Muscle layer of colon (tissue), 2 donors: ENCODE results near the gene FYTTD1.

Source experiments
- H3K27ac ChIP-seq: one replicate; pipeline ENCODE4 v1.7.0; 2013; ENCODE audit warnings: low read depth, mild to moderate bottlenecking, low read length, moderate library complexity
- H3K27me3 ChIP-seq, 2 donors: one replicate each; pipeline ENCODE4 v1.7.0; 2013; ENCODE audit warnings: low read length in 2 of 2, mild to moderate bottlenecking in 2 of 2; ENCODE audit not compliant: insufficient read depth in 2 of 2, control insufficient read depth in 1 of 2
- H3K36me3 ChIP-seq: one replicate; pipeline ENCODE4 v1.7.0; 2013; ENCODE audit warnings: mild to moderate bottlenecking, low read length; ENCODE audit not compliant: insufficient read depth
- H3K4me1 ChIP-seq: one replicate; pipeline ENCODE4 v1.7.0; 2013; ENCODE audit warnings: mild to moderate bottlenecking, low read length; ENCODE audit not compliant: insufficient read depth
- H3K4me3 ChIP-seq, 2 donors: one replicate each; pipeline ENCODE4 v1.7.0; 2013; ENCODE audit warnings: low read length in 2 of 2, low read depth in 1 of 2, mild to moderate bottlenecking in 1 of 2, moderate library complexity in 1 of 2
- H3K9ac ChIP-seq: one replicate; pipeline ENCODE4 v1.7.0; 2013; ENCODE audit warnings: low read length
- H3K9me3 ChIP-seq: one replicate; pipeline ENCODE4 v1.7.0; 2013; ENCODE audit warnings: mild to moderate bottlenecking, low read length
- donor health status: abdominal sarcoma.
- donor health status: Adenocarcinoma of cecum.

The FYTTD1 gene

DNA sequence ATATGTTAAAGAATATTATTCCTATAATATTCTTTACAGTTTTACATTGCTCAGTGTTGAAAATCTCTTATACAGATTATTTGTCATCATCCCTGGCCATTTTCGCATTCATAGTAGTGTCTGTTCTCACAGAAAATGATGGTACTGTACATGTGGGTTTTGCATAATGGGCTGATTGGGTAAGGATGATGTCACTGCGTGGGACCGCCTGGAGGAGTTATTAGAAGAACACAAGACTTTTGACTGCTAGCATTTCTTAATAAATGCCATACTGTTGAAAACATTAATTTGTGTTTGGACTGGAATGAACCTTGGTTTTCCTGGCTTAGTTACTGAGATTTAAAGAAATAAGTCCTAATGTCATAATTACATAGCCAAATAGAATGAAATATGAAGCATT, 61.7 kb downstream of the FYTTD1 start:
- H3K4me3 ChIP-seq = no peak overlapping the region

DNA sequence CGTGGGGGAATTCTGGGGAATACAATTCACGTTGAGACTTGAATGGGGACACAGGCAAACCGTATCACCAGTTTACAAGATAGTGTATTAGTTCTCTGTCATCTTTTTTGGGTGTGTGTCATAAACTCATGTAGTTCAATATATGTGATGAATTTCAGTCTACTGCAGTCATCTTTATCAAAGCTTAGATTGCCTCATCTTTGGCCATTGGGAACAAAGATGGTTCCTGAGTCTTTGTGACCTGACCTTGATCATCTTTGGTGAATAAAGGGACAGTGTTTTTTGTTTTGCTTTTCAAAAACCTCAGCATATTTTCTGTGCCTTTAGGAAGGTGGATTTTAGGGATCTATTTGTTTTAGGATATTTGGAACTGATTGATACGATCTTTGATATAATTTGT, 64.7 kb downstream of the FYTTD1 start:
- H3K36me3 ChIP-seq = no peaks in the 10 kb centered on the region
- H3K9me3 ChIP-seq = no peaks in the 10 kb centered on the region
- no peak overlapping the region for H3K27ac ChIP-seq
- peaks cover 10% of the 10 kb centered on the region for H3K4me1 ChIP-seq
- no peaks in the 10 kb centered on the region for H3K27me3 ChIP-seq
- no peak overlapping the region for H3K9ac ChIP-seq
- H3K4me3 ChIP-seq = no peak overlapping the region

More for the DNA sequence above, 61.7 kb downstream of the FYTTD1 start:
- Histone ChIP-seq H3K27ac (no peak overlapping the region), H3K4me1 (peaks cover 24% of the 10 kb centered on the region), H3K27me3 (no peaks in the 10 kb centered on the region), H3K9me3 (no peaks in the 10 kb centered on the region), H3K36me3 (no peaks in the 10 kb centered on the region), H3K9ac (no peak overlapping the region)

- Histone ChIP-seq H3K4me3 (no peak overlapping the region), H3K36me3 (peaks cover 15% of the 10 kb centered on the region), H3K27me3 (no peaks in the 10 kb centered on the region), H3K27ac (no peak overlapping the region), H3K4me1 (no peaks in the 10 kb centered on the region), H3K9ac (no peak overlapping the region), H3K9me3 (no peaks in the 10 kb centered on the region)
These were observed 71.1 kb downstream of the FYTTD1 start for GRCh38 chr3:197820550-197821335.

DNA sequence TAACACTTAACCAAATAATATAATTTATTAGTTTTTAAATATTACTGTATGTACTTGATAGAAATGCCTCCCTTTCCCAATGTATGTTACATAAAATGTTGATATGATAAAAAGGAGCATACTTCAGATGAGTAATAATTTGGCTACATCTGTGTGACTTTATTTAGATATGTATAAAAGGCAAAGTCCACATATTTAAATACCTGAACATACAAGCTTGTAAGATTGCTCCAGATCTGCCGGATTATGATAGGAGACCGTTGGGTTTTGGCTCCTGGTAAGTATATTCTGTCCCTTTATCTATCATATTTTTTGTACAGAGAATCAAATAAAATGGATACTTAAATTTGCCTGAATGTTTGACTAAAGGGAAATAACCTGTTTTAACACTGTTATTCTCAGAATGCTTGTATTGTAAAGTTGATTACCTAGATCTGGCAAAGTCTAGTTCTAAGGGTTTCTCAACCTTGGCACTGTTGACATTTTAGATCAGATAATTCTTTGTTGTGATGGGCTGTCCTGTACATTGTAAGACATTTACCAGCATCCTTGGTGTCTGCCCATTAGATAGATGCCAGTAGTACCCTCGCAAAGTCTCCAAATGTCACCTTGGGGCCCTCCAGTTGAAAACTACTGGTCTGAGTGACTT, 79.8 kb downstream of the FYTTD1 start:
- H3K9me3 ChIP-seq = no peaks in the 10 kb centered on the region
- H3K36me3 ChIP-seq = peaks cover 44% of the 10 kb centered on the region
- no peaks in the 10 kb centered on the region for H3K27me3 ChIP-seq
- H3K9ac ChIP-seq = no peak overlapping the region
- H3K27ac ChIP-seq = no peak overlapping the region
- H3K4me3 ChIP-seq = no peak overlapping the region
- H3K4me1 ChIP-seq = no peaks in the 10 kb centered on the region

- peaks cover 50% of the 10 kb centered on the region for H3K36me3 ChIP-seq
These were observed 80.8 kb downstream of the FYTTD1 start for GRCh38 chr3:197830308-197830966.

GRCh38 chr3:197830967-197831313, 81.3 kb downstream of the FYTTD1 start:
- H3K27ac ChIP-seq = no peak overlapping the region
- H3K4me3 ChIP-seq = no peak overlapping the region
- H3K36me3 ChIP-seq = peaks cover 55% of the 10 kb centered on the region
- no peak overlapping the region for H3K9ac ChIP-seq
- no peaks in the 10 kb centered on the region for H3K27me3 ChIP-seq
- H3K4me1 ChIP-seq = no peaks in the 10 kb centered on the region
- no peaks in the 10 kb centered on the region for H3K9me3 ChIP-seq

More at GRCh38 chr3:197830308-197830966, 80.8 kb downstream of the FYTTD1 start:
- Histone ChIP-seq H3K4me3 (no peak overlapping the region), H3K27ac (no peak overlapping the region), H3K9ac (no peak overlapping the region), H3K9me3 (no peaks in the 10 kb centered on the region), H3K4me1 (no peaks in the 10 kb centered on the region), H3K27me3 (no peaks in the 10 kb centered on the region)

DNA sequence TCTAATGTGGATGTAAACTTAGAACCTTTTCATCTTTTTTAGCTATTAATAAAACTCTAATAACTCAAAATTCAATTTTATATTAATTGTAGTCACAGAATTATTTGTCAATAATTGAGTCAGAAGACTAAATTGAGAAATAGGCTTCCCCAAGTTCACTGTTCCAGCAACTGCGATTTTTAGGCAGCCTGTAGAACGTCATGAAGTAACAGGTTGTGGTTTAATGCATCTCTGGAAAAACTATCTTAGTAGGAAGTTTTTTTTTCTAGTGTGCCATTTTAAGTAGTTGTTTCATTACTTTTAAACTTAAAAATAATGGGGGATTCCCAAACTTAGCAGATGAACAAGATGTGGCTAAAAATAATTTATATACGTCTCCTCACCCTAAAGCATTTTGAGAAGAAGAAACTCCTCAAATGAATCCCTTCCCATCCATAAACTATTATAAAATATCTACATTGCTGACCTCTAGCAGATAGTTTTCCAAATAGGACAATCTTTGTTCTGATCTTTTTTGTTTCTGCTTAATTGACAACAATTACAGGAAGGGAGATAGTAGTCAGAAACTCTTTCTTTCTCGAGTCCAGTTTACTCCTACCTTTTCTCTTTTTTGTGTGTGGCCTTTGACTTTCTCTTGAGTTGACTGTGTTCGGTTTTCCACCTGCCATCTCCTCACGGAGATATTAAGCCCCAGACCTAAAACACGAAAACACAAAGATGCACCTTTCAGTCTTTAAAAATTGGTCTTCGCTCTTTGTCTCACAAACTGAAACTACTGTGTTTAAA, 84.4 kb downstream of the FYTTD1 start:
- Histone ChIP-seq H3K27me3 (no peaks in the 10 kb centered on the region), H3K9me3 (no peaks in the 10 kb centered on the region), H3K4me3 (no peak overlapping the region), H3K27ac (no peak overlapping the region), H3K4me1 (no peaks in the 10 kb centered on the region), H3K9ac (no peak overlapping the region), H3K36me3 (peaks cover 44% of the 10 kb centered on the region)

GRCh38 chr3:197835509-197835908, 85.8 kb downstream of the FYTTD1 start:
- no peak overlapping the region for H3K4me3 ChIP-seq
- H3K27me3 ChIP-seq = no peaks in the 10 kb centered on the region
- no peaks in the 10 kb centered on the region for H3K9me3 ChIP-seq
- no peak overlapping the region for H3K9ac ChIP-seq
- peaks cover 43% of the 10 kb centered on the region for H3K36me3 ChIP-seq
- no peaks in the 10 kb centered on the region for H3K4me1 ChIP-seq
- no peak overlapping the region for H3K27ac ChIP-seq

- peaks cover 45% of the 10 kb centered on the region for H3K36me3 ChIP-seq
- no peak overlapping the region for H3K9ac ChIP-seq
These were observed 86.6 kb downstream of the FYTTD1 start for GRCh38 chr3:197836244-197836643.

More at GRCh38 chr3:197836244-197836643, 86.6 kb downstream of the FYTTD1 start:
- Histone ChIP-seq H3K4me3 (no peak overlapping the region), H3K27ac (no peak overlapping the region), H3K4me1 (no peaks in the 10 kb centered on the region), H3K9me3 (no peaks in the 10 kb centered on the region), H3K27me3 (no peaks in the 10 kb centered on the region)
